HL-60 (cell line): ENCODE data around the gene DDX49.

Experiments
- GABPA ChIP-seq: IDR thresholded peaks from 2 replicates; pipeline ENCODE4 v1.6.1; 2012; ENCODE audit warnings: low read depth
- POLR2AphosphoS5 ChIP-seq: IDR thresholded peaks from 2 replicates; pipeline ENCODE4 v1.6.1; 2012; ENCODE audit warnings: low read depth
- SPI1 ChIP-seq: IDR thresholded peaks from 2 replicates; pipeline ENCODE4 v1.6.1; 2012; ENCODE audit warnings: low read depth, mild to moderate bottlenecking, borderline replicate concordance
- TF ChIP-seq, protein P1 (sequence below): IDR thresholded peaks from one replicate; pipeline ENCODE4 v1.5.1; 2011; ENCODE audit warnings: low read length, control low read depth, inconsistent platforms; ENCODE audit not compliant: insufficient read depth
- TF ChIP-seq, protein P2 (sequence below): IDR thresholded peaks from 2 replicates; pipeline ENCODE4 v1.6.1; 2012; ENCODE audit warnings: low read depth; ENCODE audit not compliant: insufficient replicate concordance

DNA sequence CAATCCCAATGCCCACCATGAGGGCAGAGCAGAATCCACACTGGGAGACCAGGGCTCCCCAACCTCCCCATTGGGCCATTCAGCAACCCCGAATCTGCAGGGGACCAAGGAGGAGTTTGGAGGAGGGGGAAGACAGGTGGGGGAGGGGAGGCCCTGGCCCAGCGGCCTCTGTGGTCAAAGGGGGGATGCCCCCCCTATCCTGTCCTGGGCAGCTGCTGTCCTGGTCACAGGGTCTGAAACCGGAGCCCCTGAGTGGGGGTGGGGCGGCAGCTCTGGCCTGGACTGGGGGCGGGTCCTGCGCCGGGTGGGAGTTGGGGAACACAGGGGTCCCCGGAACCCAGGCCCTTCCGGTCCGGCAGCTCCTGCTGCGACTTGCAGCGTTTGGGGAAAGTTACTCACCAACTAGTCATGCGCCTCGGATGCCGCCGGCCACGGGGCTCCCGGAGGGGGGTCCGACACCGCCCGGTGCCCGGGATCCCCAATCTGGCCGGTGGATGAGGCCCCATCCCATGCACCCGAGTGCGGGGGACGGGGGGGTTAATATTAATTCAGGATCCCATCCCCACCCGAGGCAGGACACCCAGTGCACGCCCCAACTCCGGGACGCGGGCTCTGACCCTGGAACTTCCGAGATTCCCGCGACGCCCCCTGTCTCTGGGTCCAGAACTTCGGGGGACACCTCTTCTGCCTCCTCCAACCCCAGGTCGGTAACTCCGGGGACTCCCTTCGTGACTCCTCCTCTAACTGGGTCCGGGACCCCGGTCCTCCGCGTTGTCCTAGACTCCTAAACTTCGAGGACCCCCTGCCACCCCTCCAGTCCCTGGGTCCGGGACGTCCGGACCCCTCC lies 20.6 kb downstream of the DDX49 start:
- TF ChIP-seq POLR2AphosphoS5 (no peak), GABPA (no peak), SPI1 (no peak)
- TF ChIP-seq, protein P1, sequence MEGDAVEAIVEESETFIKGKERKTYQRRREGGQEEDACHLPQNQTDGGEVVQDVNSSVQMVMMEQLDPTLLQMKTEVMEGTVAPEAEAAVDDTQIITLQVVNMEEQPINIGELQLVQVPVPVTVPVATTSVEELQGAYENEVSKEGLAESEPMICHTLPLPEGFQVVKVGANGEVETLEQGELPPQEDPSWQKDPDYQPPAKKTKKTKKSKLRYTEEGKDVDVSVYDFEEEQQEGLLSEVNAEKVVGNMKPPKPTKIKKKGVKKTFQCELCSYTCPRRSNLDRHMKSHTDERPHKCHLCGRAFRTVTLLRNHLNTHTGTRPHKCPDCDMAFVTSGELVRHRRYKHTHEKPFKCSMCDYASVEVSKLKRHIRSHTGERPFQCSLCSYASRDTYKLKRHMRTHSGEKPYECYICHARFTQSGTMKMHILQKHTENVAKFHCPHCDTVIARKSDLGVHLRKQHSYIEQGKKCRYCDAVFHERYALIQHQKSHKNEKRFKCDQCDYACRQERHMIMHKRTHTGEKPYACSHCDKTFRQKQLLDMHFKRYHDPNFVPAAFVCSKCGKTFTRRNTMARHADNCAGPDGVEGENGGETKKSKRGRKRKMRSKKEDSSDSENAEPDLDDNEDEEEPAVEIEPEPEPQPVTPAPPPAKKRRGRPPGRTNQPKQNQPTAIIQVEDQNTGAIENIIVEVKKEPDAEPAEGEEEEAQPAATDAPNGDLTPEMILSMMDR, result no peak
- TF ChIP-seq, protein P2, sequence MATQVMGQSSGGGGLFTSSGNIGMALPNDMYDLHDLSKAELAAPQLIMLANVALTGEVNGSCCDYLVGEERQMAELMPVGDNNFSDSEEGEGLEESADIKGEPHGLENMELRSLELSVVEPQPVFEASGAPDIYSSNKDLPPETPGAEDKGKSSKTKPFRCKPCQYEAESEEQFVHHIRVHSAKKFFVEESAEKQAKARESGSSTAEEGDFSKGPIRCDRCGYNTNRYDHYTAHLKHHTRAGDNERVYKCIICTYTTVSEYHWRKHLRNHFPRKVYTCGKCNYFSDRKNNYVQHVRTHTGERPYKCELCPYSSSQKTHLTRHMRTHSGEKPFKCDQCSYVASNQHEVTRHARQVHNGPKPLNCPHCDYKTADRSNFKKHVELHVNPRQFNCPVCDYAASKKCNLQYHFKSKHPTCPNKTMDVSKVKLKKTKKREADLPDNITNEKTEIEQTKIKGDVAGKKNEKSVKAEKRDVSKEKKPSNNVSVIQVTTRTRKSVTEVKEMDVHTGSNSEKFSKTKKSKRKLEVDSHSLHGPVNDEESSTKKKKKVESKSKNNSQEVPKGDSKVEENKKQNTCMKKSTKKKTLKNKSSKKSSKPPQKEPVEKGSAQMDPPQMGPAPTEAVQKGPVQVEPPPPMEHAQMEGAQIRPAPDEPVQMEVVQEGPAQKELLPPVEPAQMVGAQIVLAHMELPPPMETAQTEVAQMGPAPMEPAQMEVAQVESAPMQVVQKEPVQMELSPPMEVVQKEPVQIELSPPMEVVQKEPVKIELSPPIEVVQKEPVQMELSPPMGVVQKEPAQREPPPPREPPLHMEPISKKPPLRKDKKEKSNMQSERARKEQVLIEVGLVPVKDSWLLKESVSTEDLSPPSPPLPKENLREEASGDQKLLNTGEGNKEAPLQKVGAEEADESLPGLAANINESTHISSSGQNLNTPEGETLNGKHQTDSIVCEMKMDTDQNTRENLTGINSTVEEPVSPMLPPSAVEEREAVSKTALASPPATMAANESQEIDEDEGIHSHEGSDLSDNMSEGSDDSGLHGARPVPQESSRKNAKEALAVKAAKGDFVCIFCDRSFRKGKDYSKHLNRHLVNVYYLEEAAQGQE, result no peak
